Endothelial cell of umbilical vein (primary cell): ENCODE data around the gene DMBX1. TPM values are rescaled to one million over a fixed set of nuclear protein-coding genes. Genes with fewer than 3 reads are reported as not detected.

Experiments used
- BruUV-seq: library from RNA; stranded (reverse); fragments of 400-500 nt; replicated peaks from 2 replicates; lab custom pipeline; 2021; lab: Mats Ljungman, UMichigan
- CTCF ChIA-PET: fragments of 300-600, 350-600 bp; sonication (Branson Sonifier 250); formaldehyde crosslinking; loops from one replicate; lab custom pipeline; 2021; ENCODE audit warnings: antibody characterized with exemption, inconsistent platforms; lab: Charles Lee
- POLR2A ChIA-PET: fragments of 300-600, 350-600 bp; sonication (Branson Sonifier 250); formaldehyde crosslinking; loops from one replicate; lab custom pipeline; 2021; ENCODE audit warnings: antibody characterized with exemption, inconsistent platforms; lab: Charles Lee
- DNase-seq: peaks from one replicate; pipeline ENCODE4 v3.0.0-alpha.2; 2011; ENCODE audit warnings: low read depth, low spot score
- FAIRE-seq: peaks from 2 replicates; lab custom pipeline; 2011; peaks lifted over from hg19 to GRCh38; lab: Jason Lieb, UNC
- H2AFZ ChIP-seq: 2 replicates; pipeline ENCODE4 v1.6.0; 2012; ENCODE audit warnings: low read depth, low read length, control low read depth, inconsistent platforms
- H3K27ac ChIP-seq: 2 replicates; pipeline ENCODE4 v1.5.1; 2011; ENCODE audit warnings: low read depth, mild to moderate bottlenecking, control low read depth, low read length, moderate library complexity; ENCODE audit not compliant: insufficient read depth
- H3K27me3 ChIP-seq, 2 experiments: 2 replicates each; pipeline versions ENCODE4 v1.6.0 to v1.6.1; 2011; ENCODE audit warnings: low read length in 2 of 2, mixed read lengths in 1 of 2; ENCODE audit not compliant: control insufficient read depth in 2 of 2, insufficient read depth in 2 of 2
- H3K36me3 ChIP-seq, 2 experiments: 2 replicates in 1 of 2; 3 replicates in 1 of 2; pipeline ENCODE4 v1.5.1; 2011; ENCODE audit warnings: low read length in 2 of 2, mild to moderate bottlenecking in 1 of 2, moderate library complexity in 1 of 2; ENCODE audit not compliant: control insufficient read depth in 2 of 2, insufficient read depth in 2 of 2; ENCODE audit errors: extremely low read depth in 1 of 2
- H3K4me1 ChIP-seq: 3 replicates; pipeline ENCODE4 v1.5.1; 2011; ENCODE audit warnings: mild to moderate bottlenecking, low read length; ENCODE audit not compliant: control insufficient read depth, insufficient read depth; ENCODE audit errors: extremely low read depth
- H3K4me2 ChIP-seq: 2 replicates; pipeline ENCODE4 v1.6.1; 2011; ENCODE audit warnings: low read length, control low read depth, mixed read lengths; ENCODE audit not compliant: insufficient read depth
- H3K4me3 ChIP-seq, 3 experiments: fragments of 200-600 bp in 1 of 3; sonication (generic), shearing (Covaris generic) in 1 of 3; replicated peaks in 1 of 3; 2 replicates each; pipeline ENCODE4 v1.5.1; 2011 to 2016; ENCODE audit warnings: control low read depth in 3 of 3, low read length in 3 of 3, mild to moderate bottlenecking in 2 of 3, inconsistent platforms in 1 of 3, low read depth in 1 of 3, moderate library complexity in 1 of 3; ENCODE audit not compliant: insufficient read depth in 1 of 3
- H3K79me2 ChIP-seq: 2 replicates; pipeline ENCODE4 v1.6.0; 2012; ENCODE audit warnings: low read length, inconsistent platforms; ENCODE audit not compliant: control insufficient read depth, insufficient read depth
- H3K9ac ChIP-seq: replicated peaks from 2 replicates; pipeline ENCODE3; 2011; ENCODE audit warnings: low read length, control low read depth; ENCODE audit not compliant: insufficient read depth; ENCODE audit errors: extremely low read depth
- H3K9me1 ChIP-seq: replicated peaks from 3 replicates; pipeline ENCODE4 v1.6.0; 2011; ENCODE audit warnings: mild to moderate bottlenecking, low read length; ENCODE audit not compliant: control insufficient read depth, insufficient read depth; ENCODE audit errors: extremely low read depth
- H3K9me3 ChIP-seq: replicated peaks from 2 replicates; pipeline ENCODE4 v1.5.1; 2012; ENCODE audit warnings: low read length, inconsistent platforms; ENCODE audit not compliant: control insufficient read depth, insufficient read depth
- H4K20me1 ChIP-seq: replicated peaks from 2 replicates; pipeline ENCODE3; 2011; ENCODE audit warnings: mild to moderate bottlenecking, low read length; ENCODE audit not compliant: control insufficient read depth, insufficient read depth; ENCODE audit errors: extremely low read depth
- EZH2 ChIP-seq: IDR thresholded peaks from 2 replicates; pipeline ENCODE4 v1.6.1; 2012; ENCODE audit warnings: borderline replicate concordance, low read depth, mild to moderate bottlenecking, moderate library complexity, low read length, inconsistent platforms; ENCODE audit not compliant: severe bottlenecking
- FOS ChIP-seq: IDR thresholded peaks from 2 replicates; pipeline ENCODE4 v1.6.1; 2011; ENCODE audit warnings: mild to moderate bottlenecking, low read length, moderate library complexity, borderline replicate concordance; ENCODE audit not compliant: insufficient read depth
- GATA2 ChIP-seq: IDR thresholded peaks from 2 replicates; pipeline ENCODE4 v1.7.0; 2011; ENCODE audit warnings: low read depth, mild to moderate bottlenecking, moderate library complexity, mixed read lengths, low read length; ENCODE audit not compliant: insufficient read length, insufficient read depth
- JUN ChIP-seq: IDR thresholded peaks from 2 replicates; pipeline ENCODE4 v1.6.1; 2011; ENCODE audit warnings: borderline replicate concordance, low read depth; ENCODE audit not compliant: insufficient read length, insufficient read depth
- MYC ChIP-seq: IDR thresholded peaks from one replicate; pipeline ENCODE4 v1.6.1; 2011; ENCODE audit warnings: mild to moderate bottlenecking, low read depth, low read length
- POLR2A ChIP-seq: IDR thresholded peaks from 2 replicates; pipeline ENCODE4 v1.6.1; 2012; ENCODE audit warnings: low read depth, mild to moderate bottlenecking, control low read depth, low read length
- POLR2AphosphoS5 ChIP-seq: IDR thresholded peaks from 2 replicates; pipeline ENCODE4 v1.6.1; 2012; ENCODE audit warnings: low read depth, mild to moderate bottlenecking, control low read depth, low read length, moderate library complexity; ENCODE audit not compliant: insufficient read depth
- dilution Hi-C: fragments of 300-500 bp; cut with MboI; formaldehyde crosslinking; loops from one replicate; pipeline ENCODE4 v1.15.0; 2019; ENCODE audit warnings: low sequenced_read_pairs; ENCODE audit not compliant: extremely low pct_ligation_motif_present
- intact Hi-C: fragments of 100-400 bp; cut with micrococcal nuclease; formaldehyde crosslinking; loops from one replicate; pipeline ENCODE4 v1.10.0; 2022
- polyA plus RNA-seq, 4 experiments: library from polyadenylated mRNA; depleted of rRNA in 3 of 4; stranded (reverse) in 3 of 4; unstranded in 1 of 4; fragments of >200 nt; gene quantifications; 2 replicates each; pipeline versions ENCODE4 v1.2.1 to v1.2.3, GENCODE V29; 2011 to 2012; ENCODE audit warnings: missing spikeins in 1 of 4
- total RNA-seq: library from RNA; stranded (reverse); gene quantifications from 2 replicates; pipeline ENCODE4 v1.2.3, GENCODE V29; 2021
- TF ChIP-seq, protein P1 (sequence below): IDR thresholded peaks from 2 replicates; pipeline ENCODE4 v1.6.1; 2011; ENCODE audit not compliant: insufficient read depth, insufficient read length
- TF ChIP-seq, protein P2 (sequence below), 2 donors: IDR thresholded peaks; 1 replicate in 1 of 2; 2 replicates in 1 of 2; pipeline ENCODE4 v1.5.1; 2011; ENCODE audit warnings: low read length in 2 of 2, mild to moderate bottlenecking in 2 of 2, moderate library complexity in 2 of 2, control low read depth in 1 of 2, inconsistent platforms in 1 of 2, low read depth in 1 of 2; ENCODE audit not compliant: insufficient read depth in 1 of 2; ENCODE audit errors: extremely low read depth in 1 of 2

The DMBX1 gene
- total and polyA plus RNA-seq, 2 donors (not counting 3 experiments of a cell fraction or from before 2014, with no cell fraction given) = not detected

DNA sequence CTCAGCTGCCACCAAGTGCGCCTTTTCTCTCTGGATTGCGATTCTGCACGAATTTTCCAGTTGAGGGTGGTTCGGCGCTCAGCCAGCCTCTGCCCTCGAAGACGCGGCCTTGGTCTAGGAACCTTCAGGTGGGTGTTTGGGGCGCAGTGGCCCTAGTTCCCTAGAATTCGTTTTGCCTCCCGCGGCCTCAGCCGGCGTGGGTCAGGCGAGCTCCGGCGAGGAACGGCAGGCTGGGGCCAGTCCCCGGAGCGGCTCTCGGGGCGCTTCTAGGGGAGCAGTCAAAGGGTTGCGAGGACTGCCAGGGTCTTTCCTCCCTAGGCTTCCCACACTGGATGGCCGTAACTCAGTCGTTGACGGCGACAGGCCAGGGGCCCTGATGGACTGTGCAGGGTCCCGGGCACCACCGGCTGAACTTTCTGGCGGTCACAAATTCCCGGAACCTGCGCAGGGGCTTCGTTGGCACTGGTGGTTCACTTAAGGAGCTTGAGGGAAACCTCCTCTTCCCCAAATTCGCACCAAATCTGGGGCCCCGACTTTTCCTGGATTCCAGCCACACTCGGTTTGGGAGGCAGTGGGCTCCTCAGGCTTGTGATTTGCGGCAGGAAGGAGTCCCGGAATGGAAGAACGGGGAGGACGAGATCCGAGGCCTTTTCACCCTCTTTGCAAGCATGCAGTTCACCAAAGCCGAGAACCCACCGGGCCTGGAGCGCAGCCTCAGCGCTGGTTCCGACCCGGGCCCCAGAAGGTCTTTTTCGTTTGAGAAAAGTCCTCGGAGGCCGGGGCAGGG is 1.2 kb downstream of the DMBX1 start:
- BruUV-seq = no TSS peak
- Histone ChIP-seq H3K79me2 (no peaks in the 10 kb centered on the region), H3K36me3 (no peaks in the 10 kb centered on the region), H3K4me3 (no peak overlapping the region), H3K9me1 (no peaks in the 10 kb centered on the region), H3K9me3 (no peaks in the 10 kb centered on the region), H3K27ac (no peak overlapping the region), H3K27me3 (peaks cover 88 to 96% of the 10 kb centered on the region in 2 experiments), H3K4me2 (no peak overlapping the region), H3K9ac (no peak overlapping the region), H3K4me1 (no peaks in the 10 kb centered on the region), H2AFZ (no peak overlapping the region), H4K20me1 (no peaks in the 10 kb centered on the region)
- CTCF ChIA-PET = no interaction called here
- intact Hi-C loops = no loop called here
- TF ChIP-seq FOS (no peak), EZH2 (peak; percentile 100)
- dilution Hi-C loops = loop anchor here (10.0 kb wide), 1 partner anchor 56 kb away; no protein-coding TSS in a partner anchor
- DNase-seq (peak; percentile 11), FAIRE-seq (no peak)
- POLR2A ChIA-PET = no interaction called here

DNA sequence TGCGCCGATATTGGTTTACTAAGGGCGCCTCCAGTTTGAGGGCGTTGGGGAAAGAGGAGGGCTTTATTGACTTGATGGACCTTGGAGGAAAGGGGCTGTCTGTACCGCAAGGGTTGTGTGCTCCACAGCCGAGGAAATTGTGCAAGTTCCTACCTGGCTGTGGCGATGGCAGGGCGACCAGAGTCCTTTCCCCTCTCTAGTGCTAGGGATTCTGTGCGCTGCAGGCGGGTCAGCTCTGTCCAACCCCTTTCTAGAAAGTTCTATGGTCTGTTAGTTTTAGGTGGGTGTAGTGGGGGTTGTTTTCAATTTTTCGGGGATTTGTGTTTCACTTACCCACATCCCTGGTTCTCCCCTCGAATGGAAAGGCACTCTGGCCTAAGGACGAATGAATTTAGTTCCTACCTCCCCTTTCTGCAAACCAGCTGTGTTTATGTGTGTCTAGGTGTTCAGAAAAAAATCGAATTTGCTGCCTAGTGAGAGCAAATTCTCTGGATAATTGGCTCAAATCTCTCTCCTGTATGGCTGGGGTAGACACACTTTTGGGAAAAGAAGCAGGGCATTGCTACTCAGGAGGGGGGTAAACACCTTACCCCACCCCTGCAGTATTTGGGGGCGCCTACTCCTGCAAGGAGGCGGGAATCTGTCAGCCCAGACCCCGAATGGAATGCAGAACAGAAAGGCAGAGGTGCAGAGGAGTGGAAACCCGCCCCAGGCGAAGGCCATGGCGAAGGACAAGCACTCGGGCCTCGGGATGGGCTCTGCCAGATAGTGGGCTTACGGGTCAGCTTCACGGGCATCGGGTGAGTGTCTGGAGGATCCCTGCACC is 2.0 kb downstream of the DMBX1 start:
- CTCF ChIA-PET = no interaction called here
- no TSS peak for BruUV-seq
- H3K4me3 ChIP-seq = no peak overlapping the region
- H3K4me2 ChIP-seq = no peak overlapping the region
- no peaks in the 10 kb centered on the region for H3K36me3 ChIP-seq
- H2AFZ ChIP-seq = no peak overlapping the region
- H3K9me3 ChIP-seq = no peaks in the 10 kb centered on the region
- no peak for DNase-seq
- H3K27ac ChIP-seq = no peak overlapping the region
- dilution Hi-C loops (loop anchor here (10.0 kb wide), 1 partner anchor 57 kb away; no protein-coding TSS in a partner anchor), intact Hi-C loops (no loop called here)
- H3K4me1 ChIP-seq = no peaks in the 10 kb centered on the region
- no peak overlapping the region for H3K9ac ChIP-seq
- no peaks in the 10 kb centered on the region for H3K79me2 ChIP-seq
- no peaks in the 10 kb centered on the region for H3K9me1 ChIP-seq
- FAIRE-seq = no peak
- peaks cover 88 to 89% of the 10 kb centered on the region in 2 experiments for H3K27me3 ChIP-seq
- TF ChIP-seq, protein P1, sequence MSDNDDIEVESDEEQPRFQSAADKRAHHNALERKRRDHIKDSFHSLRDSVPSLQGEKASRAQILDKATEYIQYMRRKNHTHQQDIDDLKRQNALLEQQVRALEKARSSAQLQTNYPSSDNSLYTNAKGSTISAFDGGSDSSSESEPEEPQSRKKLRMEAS = no peak
- no peak for TF ChIP-seq FOS
- TF ChIP-seq GATA2 = no peak
- TF ChIP-seq JUN = no peak
- TF ChIP-seq, protein P2, sequence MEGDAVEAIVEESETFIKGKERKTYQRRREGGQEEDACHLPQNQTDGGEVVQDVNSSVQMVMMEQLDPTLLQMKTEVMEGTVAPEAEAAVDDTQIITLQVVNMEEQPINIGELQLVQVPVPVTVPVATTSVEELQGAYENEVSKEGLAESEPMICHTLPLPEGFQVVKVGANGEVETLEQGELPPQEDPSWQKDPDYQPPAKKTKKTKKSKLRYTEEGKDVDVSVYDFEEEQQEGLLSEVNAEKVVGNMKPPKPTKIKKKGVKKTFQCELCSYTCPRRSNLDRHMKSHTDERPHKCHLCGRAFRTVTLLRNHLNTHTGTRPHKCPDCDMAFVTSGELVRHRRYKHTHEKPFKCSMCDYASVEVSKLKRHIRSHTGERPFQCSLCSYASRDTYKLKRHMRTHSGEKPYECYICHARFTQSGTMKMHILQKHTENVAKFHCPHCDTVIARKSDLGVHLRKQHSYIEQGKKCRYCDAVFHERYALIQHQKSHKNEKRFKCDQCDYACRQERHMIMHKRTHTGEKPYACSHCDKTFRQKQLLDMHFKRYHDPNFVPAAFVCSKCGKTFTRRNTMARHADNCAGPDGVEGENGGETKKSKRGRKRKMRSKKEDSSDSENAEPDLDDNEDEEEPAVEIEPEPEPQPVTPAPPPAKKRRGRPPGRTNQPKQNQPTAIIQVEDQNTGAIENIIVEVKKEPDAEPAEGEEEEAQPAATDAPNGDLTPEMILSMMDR (IDR thresholded peaks at IDR 0.05; ENCODE audit: extremely low read depth in 1 of 2, insufficient read depth in 1 of 2, low read depth in 1 of 2, low read length in 2 of 2) = no peak
- TF ChIP-seq POLR2A = no peak
- no peak for TF ChIP-seq EZH2
- no peak for TF ChIP-seq MYC
- TF ChIP-seq POLR2AphosphoS5 = no peak
- POLR2A ChIA-PET = no interaction called here
- H4K20me1 ChIP-seq = no peaks in the 10 kb centered on the region
